MM.1S (cell line): ENCODE measurements around the gene LCT.

ENCODE experiments used
- CTCF ChIP-seq: fragments of 300-600 bp; sonication (generic); IDR thresholded peaks from 2 replicates; pipeline ENCODE4 v1.5.1; 2016; ENCODE audit warnings: antibody characterized with exemption, low read length, mixed read lengths
- EZH2 ChIP-seq: fragments of 300-600 bp; sonication (generic); optimal IDR thresholded peaks from 2 replicates; pipeline ENCODE3; 2017; ENCODE audit warnings: low read depth, mild to moderate bottlenecking, antibody characterized with exemption, low read length, mixed read lengths
- EZH2phosphoT487 ChIP-seq: fragments of 300-600 bp; sonication (generic); IDR thresholded peaks from 2 replicates; pipeline ENCODE4 v1.6.1; 2018; ENCODE audit warnings: antibody characterized with exemption, low read length

GRCh38 chr2:135742325-135742757 is 94.6 kb downstream of the LCT start:
- TF ChIP-seq CTCF: no peak
- TF ChIP-seq EZH2: no peak
- no peak for TF ChIP-seq EZH2phosphoT487
